ENCODE results near the gene RHBDL1.

DNA sequence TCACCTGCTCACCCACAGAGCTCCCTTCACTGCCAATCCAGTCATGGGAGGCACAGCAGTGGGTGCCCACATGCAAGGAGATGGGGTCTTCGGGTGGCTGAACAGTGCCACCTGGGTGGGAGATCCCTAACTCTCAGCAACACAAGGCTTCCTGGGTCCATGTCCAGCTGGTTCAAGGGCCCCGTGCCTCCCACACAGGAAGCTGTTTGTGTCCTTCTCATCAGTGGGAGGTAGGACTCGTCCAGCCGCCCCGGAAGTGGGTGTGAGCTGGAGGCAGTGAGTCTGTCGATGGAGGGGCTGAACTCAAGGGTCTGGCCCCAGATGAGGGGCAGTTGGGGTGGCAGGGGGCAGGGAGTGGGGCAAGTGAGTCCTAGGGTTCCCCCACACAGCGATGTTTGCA, 28.6 kb downstream of the RHBDL1 start:
- TF ChIP-seq, protein P1, sequence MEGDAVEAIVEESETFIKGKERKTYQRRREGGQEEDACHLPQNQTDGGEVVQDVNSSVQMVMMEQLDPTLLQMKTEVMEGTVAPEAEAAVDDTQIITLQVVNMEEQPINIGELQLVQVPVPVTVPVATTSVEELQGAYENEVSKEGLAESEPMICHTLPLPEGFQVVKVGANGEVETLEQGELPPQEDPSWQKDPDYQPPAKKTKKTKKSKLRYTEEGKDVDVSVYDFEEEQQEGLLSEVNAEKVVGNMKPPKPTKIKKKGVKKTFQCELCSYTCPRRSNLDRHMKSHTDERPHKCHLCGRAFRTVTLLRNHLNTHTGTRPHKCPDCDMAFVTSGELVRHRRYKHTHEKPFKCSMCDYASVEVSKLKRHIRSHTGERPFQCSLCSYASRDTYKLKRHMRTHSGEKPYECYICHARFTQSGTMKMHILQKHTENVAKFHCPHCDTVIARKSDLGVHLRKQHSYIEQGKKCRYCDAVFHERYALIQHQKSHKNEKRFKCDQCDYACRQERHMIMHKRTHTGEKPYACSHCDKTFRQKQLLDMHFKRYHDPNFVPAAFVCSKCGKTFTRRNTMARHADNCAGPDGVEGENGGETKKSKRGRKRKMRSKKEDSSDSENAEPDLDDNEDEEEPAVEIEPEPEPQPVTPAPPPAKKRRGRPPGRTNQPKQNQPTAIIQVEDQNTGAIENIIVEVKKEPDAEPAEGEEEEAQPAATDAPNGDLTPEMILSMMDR (IDR thresholded peaks at IDR 0.05) = no peak
- TF ChIP-seq POLR2AphosphoS5 (IDR thresholded peaks at IDR 0.05) = no peak
